Endothelial cell of umbilical vein (primary cell): ENCODE results near the gene B3GNT8. TPM values are rescaled to one million over a fixed set of nuclear protein-coding genes. Genes with fewer than 3 reads are reported as not detected.

Experiments used
- BruUV-seq: library from RNA; stranded (reverse); fragments of 400-500 nt; replicated peaks from 2 replicates; lab custom pipeline; 2021; lab: Mats Ljungman, UMichigan
- CTCF ChIA-PET: fragments of 300-600, 350-600 bp; sonication (Branson Sonifier 250); formaldehyde crosslinking; loops from one replicate; lab custom pipeline; 2021; ENCODE audit warnings: antibody characterized with exemption, inconsistent platforms; lab: Charles Lee
- POLR2A ChIA-PET: fragments of 300-600, 350-600 bp; sonication (Branson Sonifier 250); formaldehyde crosslinking; loops from one replicate; lab custom pipeline; 2021; ENCODE audit warnings: antibody characterized with exemption, inconsistent platforms; lab: Charles Lee
- DNase-seq: peaks from one replicate; pipeline ENCODE4 v3.0.0-alpha.2; 2011; ENCODE audit warnings: low read depth, low spot score
- FAIRE-seq: peaks from 2 replicates; lab custom pipeline; 2011; peaks lifted over from hg19 to GRCh38; lab: Jason Lieb, UNC
- H2AFZ ChIP-seq: 2 replicates; pipeline ENCODE4 v1.6.0; 2012; ENCODE audit warnings: low read depth, low read length, control low read depth, inconsistent platforms
- H3K27ac ChIP-seq: 2 replicates; pipeline ENCODE4 v1.5.1; 2011; ENCODE audit warnings: low read depth, mild to moderate bottlenecking, control low read depth, low read length, moderate library complexity; ENCODE audit not compliant: insufficient read depth
- H3K27me3 ChIP-seq, 2 experiments: 2 replicates each; pipeline versions ENCODE4 v1.6.0 to v1.6.1; 2011; ENCODE audit warnings: low read length in 2 of 2, mixed read lengths in 1 of 2; ENCODE audit not compliant: control insufficient read depth in 2 of 2, insufficient read depth in 2 of 2
- H3K36me3 ChIP-seq, 2 experiments: 2 replicates in 1 of 2; 3 replicates in 1 of 2; pipeline ENCODE4 v1.5.1; 2011; ENCODE audit warnings: low read length in 2 of 2, mild to moderate bottlenecking in 1 of 2, moderate library complexity in 1 of 2; ENCODE audit not compliant: control insufficient read depth in 2 of 2, insufficient read depth in 2 of 2; ENCODE audit errors: extremely low read depth in 1 of 2
- H3K4me1 ChIP-seq: 3 replicates; pipeline ENCODE4 v1.5.1; 2011; ENCODE audit warnings: mild to moderate bottlenecking, low read length; ENCODE audit not compliant: control insufficient read depth, insufficient read depth; ENCODE audit errors: extremely low read depth
- H3K4me2 ChIP-seq: 2 replicates; pipeline ENCODE4 v1.6.1; 2011; ENCODE audit warnings: low read length, control low read depth, mixed read lengths; ENCODE audit not compliant: insufficient read depth
- H3K4me3 ChIP-seq, 3 experiments: fragments of 200-600 bp in 1 of 3; sonication (generic), shearing (Covaris generic) in 1 of 3; replicated peaks in 1 of 3; 2 replicates each; pipeline ENCODE4 v1.5.1; 2011 to 2016; ENCODE audit warnings: control low read depth in 3 of 3, low read length in 3 of 3, mild to moderate bottlenecking in 2 of 3, inconsistent platforms in 1 of 3, low read depth in 1 of 3, moderate library complexity in 1 of 3; ENCODE audit not compliant: insufficient read depth in 1 of 3
- H3K79me2 ChIP-seq: 2 replicates; pipeline ENCODE4 v1.6.0; 2012; ENCODE audit warnings: low read length, inconsistent platforms; ENCODE audit not compliant: control insufficient read depth, insufficient read depth
- H3K9ac ChIP-seq: replicated peaks from 2 replicates; pipeline ENCODE3; 2011; ENCODE audit warnings: low read length, control low read depth; ENCODE audit not compliant: insufficient read depth; ENCODE audit errors: extremely low read depth
- H3K9me1 ChIP-seq: replicated peaks from 3 replicates; pipeline ENCODE4 v1.6.0; 2011; ENCODE audit warnings: mild to moderate bottlenecking, low read length; ENCODE audit not compliant: control insufficient read depth, insufficient read depth; ENCODE audit errors: extremely low read depth
- H3K9me3 ChIP-seq: replicated peaks from 2 replicates; pipeline ENCODE4 v1.5.1; 2012; ENCODE audit warnings: low read length, inconsistent platforms; ENCODE audit not compliant: control insufficient read depth, insufficient read depth
- H4K20me1 ChIP-seq: replicated peaks from 2 replicates; pipeline ENCODE3; 2011; ENCODE audit warnings: mild to moderate bottlenecking, low read length; ENCODE audit not compliant: control insufficient read depth, insufficient read depth; ENCODE audit errors: extremely low read depth
- EZH2 ChIP-seq: IDR thresholded peaks from 2 replicates; pipeline ENCODE4 v1.6.1; 2012; ENCODE audit warnings: borderline replicate concordance, low read depth, mild to moderate bottlenecking, moderate library complexity, low read length, inconsistent platforms; ENCODE audit not compliant: severe bottlenecking
- GATA2 ChIP-seq: IDR thresholded peaks from 2 replicates; pipeline ENCODE4 v1.7.0; 2011; ENCODE audit warnings: low read depth, mild to moderate bottlenecking, moderate library complexity, mixed read lengths, low read length; ENCODE audit not compliant: insufficient read length, insufficient read depth
- JUN ChIP-seq: IDR thresholded peaks from 2 replicates; pipeline ENCODE4 v1.6.1; 2011; ENCODE audit warnings: borderline replicate concordance, low read depth; ENCODE audit not compliant: insufficient read length, insufficient read depth
- MAX ChIP-seq: IDR thresholded peaks from 2 replicates; pipeline ENCODE4 v1.6.1; 2011; ENCODE audit not compliant: insufficient read depth, insufficient read length
- POLR2A ChIP-seq: IDR thresholded peaks from 2 replicates; pipeline ENCODE4 v1.6.1; 2012; ENCODE audit warnings: low read depth, mild to moderate bottlenecking, control low read depth, low read length
- dilution Hi-C: fragments of 300-500 bp; cut with MboI; formaldehyde crosslinking; loops from one replicate; pipeline ENCODE4 v1.15.0; 2019; ENCODE audit warnings: low sequenced_read_pairs; ENCODE audit not compliant: extremely low pct_ligation_motif_present
- intact Hi-C: fragments of 100-400 bp; cut with micrococcal nuclease; formaldehyde crosslinking; loops from one replicate; pipeline ENCODE4 v1.10.0; 2022
- polyA plus RNA-seq, 4 experiments: library from polyadenylated mRNA; depleted of rRNA in 3 of 4; stranded (reverse) in 3 of 4; unstranded in 1 of 4; fragments of >200 nt; gene quantifications; 2 replicates each; pipeline versions ENCODE4 v1.2.1 to v1.2.3, GENCODE V29; 2011 to 2012; ENCODE audit warnings: missing spikeins in 1 of 4
- total RNA-seq: library from RNA; stranded (reverse); gene quantifications from 2 replicates; pipeline ENCODE4 v1.2.3, GENCODE V29; 2021
- TF ChIP-seq, protein P1 (sequence below), 2 donors: IDR thresholded peaks; 1 replicate in 1 of 2; 2 replicates in 1 of 2; pipeline ENCODE4 v1.5.1; 2011; ENCODE audit warnings: low read length in 2 of 2, mild to moderate bottlenecking in 2 of 2, moderate library complexity in 2 of 2, control low read depth in 1 of 2, inconsistent platforms in 1 of 2, low read depth in 1 of 2; ENCODE audit not compliant: insufficient read depth in 1 of 2; ENCODE audit errors: extremely low read depth in 1 of 2

The B3GNT8 gene
- total and polyA plus RNA-seq, 2 donors (not counting 3 experiments of a cell fraction or from before 2014, with no cell fraction given) = 3.6 to 7.6 TPM

DNA sequence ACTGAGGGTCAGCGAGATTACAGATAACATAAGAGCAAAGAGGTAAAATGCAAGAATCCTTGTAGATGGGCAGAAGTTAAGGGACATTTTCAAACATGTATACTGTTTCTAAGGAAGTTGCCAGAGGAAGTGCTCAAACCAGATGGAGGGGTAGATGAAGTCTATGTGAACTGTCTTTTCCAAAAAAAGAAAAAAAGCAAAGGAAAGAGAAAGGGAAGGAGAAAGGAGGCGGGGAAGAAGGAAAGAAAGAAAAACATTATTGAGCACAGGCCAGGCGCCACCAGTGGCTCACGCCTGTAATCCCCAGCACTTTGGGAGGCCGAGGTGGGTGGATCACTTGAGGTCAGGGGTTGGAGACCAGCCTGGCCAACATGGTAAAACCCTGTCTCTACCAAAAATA lies 7.3 kb upstream of the B3GNT8 start:
- Histone ChIP-seq H3K27me3 (no peaks in the 10 kb centered on the region), H3K79me2 (no peaks in the 10 kb centered on the region), H3K4me2 (no peak overlapping the region), H3K9me1 (no peaks in the 10 kb centered on the region), H3K9me3 (no peaks in the 10 kb centered on the region), H3K36me3 (peaks cover 0 to 17% of the 10 kb centered on the region in 2 experiments), H3K9ac (no peak overlapping the region), H3K27ac (no peak overlapping the region), H3K4me3 (no peak overlapping the region), H2AFZ (no peak overlapping the region), H4K20me1 (no peaks in the 10 kb centered on the region), H3K4me1 (peaks cover 6% of the 10 kb centered on the region)
- intact Hi-C loops = loop anchor here (5.0 kb wide), 1 partner anchor 127 kb away; no protein-coding TSS in a partner anchor
- FAIRE-seq (no peak), DNase-seq (no peak)
- no TSS peak for BruUV-seq
- POLR2A ChIA-PET = no interaction called here
- TF ChIP-seq MAX (no peak), GATA2 (no peak), EZH2 (no peak), POLR2A (no peak), JUN (no peak)
- TF ChIP-seq, protein P1, sequence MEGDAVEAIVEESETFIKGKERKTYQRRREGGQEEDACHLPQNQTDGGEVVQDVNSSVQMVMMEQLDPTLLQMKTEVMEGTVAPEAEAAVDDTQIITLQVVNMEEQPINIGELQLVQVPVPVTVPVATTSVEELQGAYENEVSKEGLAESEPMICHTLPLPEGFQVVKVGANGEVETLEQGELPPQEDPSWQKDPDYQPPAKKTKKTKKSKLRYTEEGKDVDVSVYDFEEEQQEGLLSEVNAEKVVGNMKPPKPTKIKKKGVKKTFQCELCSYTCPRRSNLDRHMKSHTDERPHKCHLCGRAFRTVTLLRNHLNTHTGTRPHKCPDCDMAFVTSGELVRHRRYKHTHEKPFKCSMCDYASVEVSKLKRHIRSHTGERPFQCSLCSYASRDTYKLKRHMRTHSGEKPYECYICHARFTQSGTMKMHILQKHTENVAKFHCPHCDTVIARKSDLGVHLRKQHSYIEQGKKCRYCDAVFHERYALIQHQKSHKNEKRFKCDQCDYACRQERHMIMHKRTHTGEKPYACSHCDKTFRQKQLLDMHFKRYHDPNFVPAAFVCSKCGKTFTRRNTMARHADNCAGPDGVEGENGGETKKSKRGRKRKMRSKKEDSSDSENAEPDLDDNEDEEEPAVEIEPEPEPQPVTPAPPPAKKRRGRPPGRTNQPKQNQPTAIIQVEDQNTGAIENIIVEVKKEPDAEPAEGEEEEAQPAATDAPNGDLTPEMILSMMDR (IDR thresholded peaks at IDR 0.05; ENCODE audit: extremely low read depth in 1 of 2, insufficient read depth in 1 of 2, low read depth in 1 of 2, low read length in 2 of 2) = no peak
- dilution Hi-C loops = no loop called here
- CTCF ChIA-PET = interaction anchor here (0.7 kb wide), 1 partner anchor 22 kb away, joined by 4 read pairs; no protein-coding TSS in a partner anchor
